ENCODE results near the gene SUOX.

SUOX gene

DNA sequence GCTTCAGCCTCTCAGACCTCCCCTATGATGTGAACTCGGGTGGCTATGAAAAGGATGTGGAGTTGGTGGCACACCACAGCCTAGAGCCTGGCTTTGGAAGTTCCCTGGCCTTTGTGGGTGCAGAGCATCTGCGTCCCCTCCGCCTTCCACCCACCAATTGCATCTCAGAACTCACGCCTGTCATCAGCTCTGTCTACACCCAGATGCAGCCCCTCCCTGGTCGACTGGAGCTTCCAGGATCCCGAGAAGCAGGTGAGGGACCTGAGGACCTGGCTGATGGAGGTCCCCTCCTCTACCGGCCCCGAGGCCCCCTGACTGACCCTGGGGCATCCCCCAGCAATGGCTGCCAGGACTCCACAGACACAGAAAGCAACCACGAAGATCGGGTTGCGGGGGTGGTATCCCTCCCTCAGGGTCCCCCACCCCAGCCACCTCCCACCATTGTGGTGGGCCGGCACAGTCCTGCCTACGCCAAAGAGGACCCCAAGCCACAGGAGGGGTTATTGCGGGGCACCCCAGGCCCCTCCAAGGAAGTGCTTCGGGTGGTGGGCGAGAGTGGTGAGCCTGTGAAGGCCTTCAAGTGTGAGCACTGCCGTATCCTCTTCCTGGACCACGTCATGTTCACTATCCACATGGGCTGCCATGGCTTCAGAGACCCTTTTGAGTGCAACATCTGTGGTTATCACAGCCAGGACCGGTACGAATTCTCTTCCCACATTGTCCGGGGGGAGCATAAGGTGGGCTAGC, 37.7 kb downstream of the SUOX start:
- no peak overlapping the region for H2BK5ac ChIP-seq (ENCODE audit: low read depth, low read length, poor library complexity, severe bottlenecking)
- no peak overlapping the region for H4K91ac ChIP-seq (ENCODE audit: low read length)
- no peaks in the 10 kb centered on the region for H3K9me3 ChIP-seq (ENCODE audit: control insufficient read depth, low read length)
- no peak overlapping the region for H3K4me3 ChIP-seq (ENCODE audit: insufficient read depth in 1 of 2, low read depth in 1 of 2, low read length in 2 of 2)
- no peak overlapping the region for H2BK120ac ChIP-seq (ENCODE audit: low read depth, low read length)
- no peak overlapping the region for H3K23ac ChIP-seq (ENCODE audit: low read length in 2 of 2)
- H3K79me1 ChIP-seq (replicated peaks; ENCODE audit: low read length, poor library complexity, severe bottlenecking) = peaks cover 2% of the 10 kb centered on the region
- no peak overlapping the region for H3K18ac ChIP-seq (ENCODE audit: low read depth in 1 of 2, low read length in 2 of 2)
- DNase-seq = no peak
- no peak overlapping the region for H3K4ac ChIP-seq (ENCODE audit: low read depth in 1 of 2, low read length in 2 of 2)
- H3K4me1 ChIP-seq (ENCODE audit: control insufficient read depth, insufficient read depth, low read depth, low read length) = no peaks in the 10 kb centered on the region
- 94% methylated on average over 21 of the region's 21 CpGs for WGBS
- no peak overlapping the region for H4K8ac ChIP-seq (ENCODE audit: low read length)
- no peak overlapping the region for H3K14ac ChIP-seq (ENCODE audit: low read length in 2 of 2)
- no peak overlapping the region for H3K9ac ChIP-seq (ENCODE audit: low read length)
- H2BK15ac ChIP-seq (ENCODE audit: low read depth, poor library complexity, severe bottlenecking) = no peak overlapping the region
- no peak overlapping the region for H2AFZ ChIP-seq (ENCODE audit: low read depth, low read length)
- no peak overlapping the region for H2AK5ac ChIP-seq (ENCODE audit: low read length, severe bottlenecking)
- H3K36me3 ChIP-seq (ENCODE audit: control insufficient read depth in 1 of 2, insufficient read depth in 2 of 2, low read depth in 1 of 2, low read length in 2 of 2) = peaks cover 39 to 45% of the 10 kb centered on the region in 2 experiments
- no peak overlapping the region for H3K4me2 ChIP-seq (ENCODE audit: low read length, poor library complexity, severe bottlenecking)
- H3K27me3 ChIP-seq (ENCODE audit: control insufficient read depth in 1 of 2, insufficient read depth in 1 of 2, low read length in 2 of 2) = no peaks in the 10 kb centered on the region
- H3K27ac ChIP-seq (ENCODE audit: low read length, poor library complexity, severe bottlenecking) = no peak overlapping the region
- no peak overlapping the region for H2BK12ac ChIP-seq (ENCODE audit: low read length in 2 of 2)

DNA sequence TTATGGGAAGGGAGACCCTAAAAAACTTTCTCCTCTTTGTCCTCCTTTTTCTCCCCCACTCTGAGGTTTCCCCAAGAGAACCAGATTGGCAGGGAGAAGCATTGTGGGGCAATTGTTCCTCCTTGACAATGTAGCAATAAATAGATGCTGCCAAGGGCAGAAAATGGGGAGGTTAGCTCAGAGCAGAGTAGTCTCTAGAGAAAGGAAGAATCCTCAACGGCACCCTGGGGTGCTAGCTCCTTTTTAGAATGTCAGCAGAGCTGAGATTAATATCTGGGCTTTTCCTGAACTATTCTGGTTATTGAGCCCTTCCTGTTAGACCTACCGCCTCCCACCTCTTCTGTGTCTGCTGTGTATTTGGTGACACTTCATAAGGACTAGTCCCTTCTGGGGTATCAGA, 40.1 kb downstream of the SUOX start:
- DNase-seq = no peak
- Histone ChIP-seq H2BK12ac (ENCODE audit: low read length in 2 of 2) (no peak overlapping the region), H2AFZ (ENCODE audit: low read depth, low read length) (no peak overlapping the region), H4K8ac (ENCODE audit: low read length) (no peak overlapping the region), H3K14ac (ENCODE audit: low read length in 2 of 2) (no peak overlapping the region), H3K4me1 (ENCODE audit: control insufficient read depth, insufficient read depth, low read depth, low read length) (no peaks in the 10 kb centered on the region), H2BK15ac (ENCODE audit: low read depth, poor library complexity, severe bottlenecking) (no peak overlapping the region), H3K79me1 (replicated peaks; ENCODE audit: low read length, poor library complexity, severe bottlenecking) (peaks cover 2% of the 10 kb centered on the region), H3K18ac (ENCODE audit: low read depth in 1 of 2, low read length in 2 of 2) (no peak overlapping the region), H3K23ac (ENCODE audit: low read length in 2 of 2) (no peak overlapping the region), H2BK120ac (ENCODE audit: low read depth, low read length) (no peak overlapping the region), H2AK5ac (ENCODE audit: low read length, severe bottlenecking) (no peak overlapping the region), H3K9ac (ENCODE audit: low read length) (no peak overlapping the region), H3K4ac (ENCODE audit: low read depth in 1 of 2, low read length in 2 of 2) (no peak overlapping the region), H3K4me2 (ENCODE audit: low read length, poor library complexity, severe bottlenecking) (no peak overlapping the region), H2BK5ac (ENCODE audit: low read depth, low read length, poor library complexity, severe bottlenecking) (no peak overlapping the region), H3K36me3 (ENCODE audit: control insufficient read depth in 1 of 2, insufficient read depth in 2 of 2, low read depth in 1 of 2, low read length in 2 of 2) (peaks cover 36 to 41% of the 10 kb centered on the region in 2 experiments), H3K9me3 (ENCODE audit: control insufficient read depth, low read length) (no peaks in the 10 kb centered on the region), H4K91ac (ENCODE audit: low read length) (no peak overlapping the region), H3K27me3 (ENCODE audit: control insufficient read depth in 1 of 2, insufficient read depth in 1 of 2, low read length in 2 of 2) (no peaks in the 10 kb centered on the region), H3K27ac (ENCODE audit: low read length, poor library complexity, severe bottlenecking) (no peak overlapping the region), H3K4me3 (ENCODE audit: insufficient read depth in 1 of 2, low read depth in 1 of 2, low read length in 2 of 2) (no peak overlapping the region)
- WGBS = 100% methylated on average over 2 of the region's 2 CpGs

DNA sequence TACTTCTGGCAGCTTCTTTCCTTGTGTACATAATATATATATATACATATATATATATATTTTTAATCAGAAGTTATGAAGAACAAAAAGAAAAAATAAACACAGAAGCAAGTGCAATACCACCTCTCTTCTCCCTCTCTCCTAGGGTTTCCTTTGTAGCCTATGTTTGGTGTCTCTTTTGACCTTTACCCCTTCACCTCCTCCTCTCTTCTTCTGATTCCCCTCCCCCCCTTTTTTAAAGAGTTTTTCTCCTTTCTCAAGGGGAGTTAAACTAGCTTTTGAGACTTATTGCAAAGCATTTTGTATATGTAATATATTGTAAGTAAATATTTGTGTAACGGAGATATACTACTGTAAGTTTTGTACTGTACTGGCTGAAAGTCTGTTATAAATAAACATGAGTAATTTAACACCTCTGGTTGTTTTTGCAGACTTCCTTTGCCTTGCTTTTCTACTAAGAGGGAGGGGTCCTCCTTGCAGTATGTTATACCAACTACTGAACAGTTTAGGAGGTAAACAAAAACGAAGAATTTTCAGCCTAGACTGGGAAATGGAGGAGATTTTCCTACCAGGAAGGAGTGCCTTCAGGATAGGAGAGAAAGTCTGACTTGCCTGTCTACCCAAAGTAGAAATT, 41.1 kb downstream of the SUOX start:
- no peak overlapping the region for H3K4ac ChIP-seq (ENCODE audit: low read depth in 1 of 2, low read length in 2 of 2)
- 86% methylated on average over 2 of the region's 2 CpGs for WGBS
- no peaks in the 10 kb centered on the region for H3K9me3 ChIP-seq (ENCODE audit: control insufficient read depth, low read length)
- H3K9ac ChIP-seq (ENCODE audit: low read length) = no peak overlapping the region
- H3K4me2 ChIP-seq (ENCODE audit: low read length, poor library complexity, severe bottlenecking) = no peak overlapping the region
- H3K36me3 ChIP-seq (ENCODE audit: control insufficient read depth in 1 of 2, insufficient read depth in 2 of 2, low read depth in 1 of 2, low read length in 2 of 2) = peaks cover 27 to 37% of the 10 kb centered on the region in 2 experiments
- H3K14ac ChIP-seq (ENCODE audit: low read length in 2 of 2) = no peak overlapping the region
- no peak overlapping the region for H2BK12ac ChIP-seq (ENCODE audit: low read length in 2 of 2)
- no peak overlapping the region for H4K8ac ChIP-seq (ENCODE audit: low read length)
- H3K23ac ChIP-seq (ENCODE audit: low read length in 2 of 2) = no peak overlapping the region
- no peak overlapping the region for H2BK5ac ChIP-seq (ENCODE audit: low read depth, low read length, poor library complexity, severe bottlenecking)
- H3K4me3 ChIP-seq (ENCODE audit: insufficient read depth in 1 of 2, low read depth in 1 of 2, low read length in 2 of 2) = no peak overlapping the region
- H3K79me1 ChIP-seq (replicated peaks; ENCODE audit: low read length, poor library complexity, severe bottlenecking) = peaks cover 2% of the 10 kb centered on the region
- no peak overlapping the region for H2AFZ ChIP-seq (ENCODE audit: low read depth, low read length)
- no peak overlapping the region for H2BK120ac ChIP-seq (ENCODE audit: low read depth, low read length)
- H3K27ac ChIP-seq (ENCODE audit: low read length, poor library complexity, severe bottlenecking) = no peak overlapping the region
- no peaks in the 10 kb centered on the region for H3K27me3 ChIP-seq (ENCODE audit: control insufficient read depth in 1 of 2, insufficient read depth in 1 of 2, low read length in 2 of 2)
- no peak overlapping the region for H2BK15ac ChIP-seq (ENCODE audit: low read depth, poor library complexity, severe bottlenecking)
- no peak overlapping the region for H3K18ac ChIP-seq (ENCODE audit: low read depth in 1 of 2, low read length in 2 of 2)
- no peak for DNase-seq
- H3K4me1 ChIP-seq (ENCODE audit: control insufficient read depth, insufficient read depth, low read depth, low read length) = no peaks in the 10 kb centered on the region
- H4K91ac ChIP-seq (ENCODE audit: low read length) = no peak overlapping the region
- no peak overlapping the region for H2AK5ac ChIP-seq (ENCODE audit: low read length, severe bottlenecking)

GRCh38 chr12:56040151-56040550, 43.1 kb downstream of the SUOX start:
- no peak overlapping the region for H4K8ac ChIP-seq (ENCODE audit: low read length)
- H3K36me3 ChIP-seq (ENCODE audit: control insufficient read depth in 1 of 2, insufficient read depth in 2 of 2, low read depth in 1 of 2, low read length in 2 of 2) = peaks cover 26 to 45% of the 10 kb centered on the region in 2 experiments
- H2BK15ac ChIP-seq (ENCODE audit: low read depth, poor library complexity, severe bottlenecking) = no peak overlapping the region
- H3K9ac ChIP-seq (ENCODE audit: low read length) = no peak overlapping the region
- peaks cover 4% of the 10 kb centered on the region for H3K4me1 ChIP-seq (ENCODE audit: control insufficient read depth, insufficient read depth, low read depth, low read length)
- no peak for DNase-seq
- H3K4me2 ChIP-seq (ENCODE audit: low read length, poor library complexity, severe bottlenecking) = no peak overlapping the region
- H3K23ac ChIP-seq (ENCODE audit: low read length in 2 of 2) = no peak overlapping the region
- H3K18ac ChIP-seq (ENCODE audit: low read depth in 1 of 2, low read length in 2 of 2) = no peak overlapping the region
- H3K9me3 ChIP-seq (ENCODE audit: control insufficient read depth, low read length) = no peaks in the 10 kb centered on the region
- peaks cover 2% of the 10 kb centered on the region for H3K79me1 ChIP-seq (replicated peaks; ENCODE audit: low read length, poor library complexity, severe bottlenecking)
- H2AFZ ChIP-seq (ENCODE audit: low read depth, low read length) = no peak overlapping the region
- H3K27ac ChIP-seq (ENCODE audit: low read length, poor library complexity, severe bottlenecking) = no peak overlapping the region
- no peak overlapping the region for H2BK120ac ChIP-seq (ENCODE audit: low read depth, low read length)
- no peak overlapping the region for H2AK5ac ChIP-seq (ENCODE audit: low read length, severe bottlenecking)
- H4K91ac ChIP-seq (ENCODE audit: low read length) = no peak overlapping the region
- no peak overlapping the region for H3K4ac ChIP-seq (ENCODE audit: low read depth in 1 of 2, low read length in 2 of 2)
- no peaks in the 10 kb centered on the region for H3K27me3 ChIP-seq (ENCODE audit: control insufficient read depth in 1 of 2, insufficient read depth in 1 of 2, low read length in 2 of 2)
- WGBS = no CpG with 5 or more reads among the region's 1 CpG
- no peak overlapping the region for H3K4me3 ChIP-seq (ENCODE audit: insufficient read depth in 1 of 2, low read depth in 1 of 2, low read length in 2 of 2)
- no peak overlapping the region for H2BK5ac ChIP-seq (ENCODE audit: low read depth, low read length, poor library complexity, severe bottlenecking)
- H3K14ac ChIP-seq (ENCODE audit: low read length in 2 of 2) = no peak overlapping the region
- H2BK12ac ChIP-seq (ENCODE audit: low read length in 2 of 2) = no peak overlapping the region

All from mesenchymal stem cell (in vitro differentiated cells and primary cell).